NCI-H2029 treated with DMSO at 0.1 percent for 48 hours (cell line): ENCODE data around the gene RYR2.
A peak's percentile ranks its signal among the peaks of the same experiment; 100 is the strongest.
"Not testable (repeated sequence)": the region's sequence is repeated elsewhere in the genome, so short reads cannot be mapped to it uniquely, and the experiment has no call there.

Source experiments
- DNase-seq: peaks from one replicate; lab custom pipeline; 2025; lab: John Stamatoyannopoulos, UW

RYR2 gene

GRCh38 chr1:237792149-237792548 lies 750.2 kb downstream of the RYR2 start:
- DNase-seq: no peak

DNA sequence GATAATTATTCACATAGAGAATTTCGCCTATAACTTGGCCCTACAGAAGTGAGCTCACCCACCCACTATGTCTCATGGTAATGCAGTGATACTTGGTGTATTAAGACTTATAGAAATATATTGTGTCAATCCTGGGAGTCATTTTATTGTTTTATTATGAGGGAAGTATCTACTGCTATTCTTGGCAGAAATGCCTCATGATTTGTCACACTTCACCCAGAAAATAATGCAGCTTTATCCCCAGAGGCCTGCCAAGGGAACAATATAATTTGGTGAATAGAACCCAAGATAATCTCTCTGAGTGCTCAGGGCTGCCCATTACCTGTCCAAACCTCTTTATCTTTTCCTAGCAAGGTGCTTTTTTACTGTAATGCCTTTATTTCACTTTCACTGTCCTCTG lies 750.7 kb downstream of the RYR2 start:
- DNase-seq: no peak

DNA sequence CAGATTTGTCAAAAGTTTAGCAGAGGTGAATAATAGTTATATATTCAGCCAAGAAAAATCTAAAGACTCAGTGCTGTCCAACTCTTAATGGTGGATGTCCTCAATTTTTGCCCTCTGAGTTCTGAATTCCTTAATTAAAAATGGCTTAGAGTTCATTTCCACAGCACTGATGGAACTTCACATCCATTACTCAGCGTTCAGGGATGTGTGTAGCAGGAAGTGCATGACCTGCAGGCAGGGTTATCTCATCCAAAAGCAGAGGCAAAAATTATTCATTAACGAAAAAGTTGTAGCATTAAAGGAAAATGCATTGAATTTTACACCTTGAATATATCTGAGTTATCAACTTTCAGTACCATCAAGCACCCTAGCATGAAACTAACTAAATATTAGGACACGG lies 752.1 kb downstream of the RYR2 start:
- no peak for DNase-seq

- DNase-seq: no peak
Measured at GRCh38 chr1:237795558-237795957, 753.6 kb downstream of the RYR2 start.

GRCh38 chr1:237799762-237800474 lies 757.9 kb downstream of the RYR2 start:
- DNase-seq: peak; percentile 65

- DNase-seq: no peak
Measured at GRCh38 chr1:237804516-237804915, 762.5 kb downstream of the RYR2 start.

DNA sequence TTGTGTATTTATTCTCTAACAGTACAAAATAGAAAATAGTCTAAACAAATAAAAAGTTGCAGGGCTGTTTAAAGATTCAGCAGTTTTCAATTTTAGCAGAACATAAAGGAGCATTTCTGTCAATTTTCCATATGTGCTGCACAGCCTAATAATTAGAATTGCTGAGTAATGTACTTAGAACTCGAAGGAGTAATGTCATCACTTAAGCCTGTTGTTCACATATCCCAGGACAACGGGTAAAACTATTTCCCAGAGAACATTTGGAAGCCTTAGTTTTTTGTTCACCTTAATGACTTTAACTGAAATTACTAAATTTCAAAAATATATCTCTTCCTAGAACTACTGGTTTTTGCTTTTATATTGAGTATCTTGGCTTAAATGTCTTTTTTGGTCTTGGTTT lies 767.1 kb downstream of the RYR2 start:
- no peak for DNase-seq

- DNase-seq: no peak
Measured at GRCh38 chr1:237811633-237812032, 769.6 kb downstream of the RYR2 start.

GRCh38 chr1:237812061-237812460 lies 770.1 kb downstream of the RYR2 start:
- DNase-seq: no peak

- DNase-seq: no peak
Measured at GRCh38 chr1:237814319-237814924, 772.4 kb downstream of the RYR2 start.

DNA sequence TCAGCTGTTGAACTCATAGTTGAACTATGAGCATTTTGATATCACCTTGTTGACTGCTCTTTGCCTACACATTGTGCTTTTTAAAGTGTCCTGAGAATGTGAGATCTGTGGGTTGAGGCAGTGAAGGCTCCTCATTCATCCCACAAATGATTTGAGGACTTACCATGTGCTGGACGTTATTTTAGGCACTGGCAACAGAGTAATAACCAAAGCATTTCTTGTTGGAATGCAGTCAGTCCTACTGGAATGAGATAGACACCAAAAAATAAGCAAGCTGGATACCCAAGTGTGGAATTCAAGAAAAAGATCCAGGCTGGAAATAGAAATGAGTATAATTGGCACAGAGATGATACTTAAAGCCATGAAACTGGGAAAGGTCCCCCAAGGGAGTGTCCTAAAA lies 775.3 kb downstream of the RYR2 start:
- DNase-seq: no peak

DNA sequence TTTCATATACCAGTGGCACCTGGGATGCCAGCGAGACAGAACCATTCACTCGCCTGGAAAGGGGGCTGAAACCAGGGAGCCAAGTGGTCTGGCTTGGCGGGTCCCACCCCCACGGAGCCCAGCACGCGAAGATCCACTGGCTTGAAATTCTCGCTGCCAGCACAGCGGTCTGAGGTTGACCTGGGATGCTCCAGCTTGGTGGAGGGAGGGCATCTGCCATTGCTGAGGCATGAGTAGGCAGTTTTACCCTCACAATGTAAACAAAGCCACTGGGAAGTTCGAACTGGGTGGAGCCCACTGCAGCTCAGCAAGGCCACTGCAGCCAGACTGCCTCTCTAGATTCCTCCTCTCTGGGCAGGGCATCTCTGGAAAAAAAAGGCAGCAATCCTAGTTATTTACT lies 778.6 kb downstream of the RYR2 start:
- not testable (repeated sequence) for DNase-seq

GRCh38 chr1:237832858-237833257 lies 790.9 kb downstream of the RYR2 start:
- DNase-seq: no peak

GRCh38 chr1:237834048-237834447 lies 792.1 kb downstream of the RYR2 start:
- DNase-seq: no peak

GRCh38 chr1:237834461-237834860 lies 792.5 kb downstream of the RYR2 start:
- no peak for DNase-seq

- DNase-seq: no peak
Measured at GRCh38 chr1:237838320-237838719, 796.3 kb downstream of the RYR2 start.

- DNase-seq: no peak
Measured at GRCh38 chr1:237838904-237839534, 797.0 kb downstream of the RYR2 start.

DNA sequence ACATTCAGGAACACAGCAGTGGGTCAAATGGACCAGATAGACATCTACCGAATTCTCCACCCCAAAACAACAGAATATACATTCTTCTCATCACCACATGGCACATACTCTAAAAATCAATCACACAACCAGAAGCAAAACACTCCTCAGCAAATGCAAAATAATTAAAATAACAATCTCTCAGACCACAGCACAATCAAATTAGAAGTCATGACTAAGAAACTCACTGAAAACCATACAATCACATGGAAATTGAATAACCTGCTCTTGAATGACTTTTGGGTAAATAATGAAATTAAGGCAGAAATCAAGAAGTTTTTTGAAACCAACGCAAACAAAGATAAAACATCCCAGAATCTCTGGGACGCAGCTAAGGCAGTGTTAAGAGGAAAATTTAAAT lies 799.5 kb downstream of the RYR2 start:
- no peak for DNase-seq

- not testable (repeated sequence) for DNase-seq
Measured at GRCh38 chr1:237843516-237843915, 801.5 kb downstream of the RYR2 start.

- peak; percentile 16 for DNase-seq
Measured at GRCh38 chr1:237851210-237851845, 809.3 kb downstream of the RYR2 start.

- no peak for DNase-seq
Measured at GRCh38 chr1:237852342-237852741, 810.4 kb downstream of the RYR2 start.

GRCh38 chr1:237857455-237857854 lies 815.5 kb downstream of the RYR2 start:
- no peak for DNase-seq

DNA sequence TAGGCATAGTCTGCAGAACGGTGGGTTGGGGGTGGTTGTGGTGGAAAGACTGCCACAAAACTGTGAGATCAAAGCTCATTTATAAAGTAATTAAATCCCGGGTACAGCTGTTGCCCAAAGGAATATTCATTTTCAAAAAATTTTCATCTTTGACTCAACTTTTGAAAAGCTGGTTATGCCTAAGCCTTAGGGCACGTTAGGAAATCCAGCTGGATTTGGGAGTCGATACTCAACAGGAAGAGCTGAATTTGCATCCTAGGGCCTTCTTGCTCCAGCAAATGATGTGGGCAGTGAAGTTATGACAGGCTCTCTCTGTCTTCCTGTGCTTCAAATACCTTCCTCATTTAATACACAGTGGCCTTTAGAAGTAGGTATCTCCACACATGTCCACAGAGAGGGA lies 817.0 kb downstream of the RYR2 start:
- DNase-seq: no peak
